Activated CD4-positive, alpha-beta T cell treated with anti-CD3 and anti-CD28 coated beads, Interleukin-2, Interleukin-4, amounts not matched to agents 100 ng/mL and 50 ng/mL, durations not matched to agents 16 hours and 8 hours (primary cell): ENCODE results near the gene SRPK2.
"Not testable (repeated sequence)": the region's sequence is repeated elsewhere in the genome, so short reads cannot be mapped to it uniquely, and the experiment has no call there.

Experiments
- DNase-seq: peaks from one replicate; pipeline ENCODE4 v3.0.0-alpha.2; 2020; ENCODE audit warnings: low spot score

SRPK2 gene

DNA sequence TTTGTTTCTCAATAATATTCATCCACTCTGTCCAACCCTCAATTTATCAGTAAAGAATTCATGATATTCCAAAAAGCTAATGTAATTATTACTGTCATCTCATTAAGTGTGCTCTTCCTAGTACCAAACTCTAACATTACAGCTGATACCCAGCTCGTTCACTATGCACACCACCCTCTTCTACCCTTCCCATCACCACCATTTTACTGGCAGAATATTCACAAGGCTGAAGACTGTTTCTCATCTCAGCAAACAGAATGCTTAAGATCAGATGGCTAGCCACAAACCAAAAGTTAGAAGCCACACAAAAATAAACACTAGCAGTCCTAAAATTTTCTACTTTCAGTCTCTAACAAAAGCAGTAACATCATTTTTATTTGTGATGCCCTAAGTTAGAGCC is 121.5 kb downstream of the SRPK2 start:
- DNase-seq, result no peak

- no peak for DNase-seq
Observed at GRCh38 chr7:105264707-105265106, 124.0 kb downstream of the SRPK2 start.

DNA sequence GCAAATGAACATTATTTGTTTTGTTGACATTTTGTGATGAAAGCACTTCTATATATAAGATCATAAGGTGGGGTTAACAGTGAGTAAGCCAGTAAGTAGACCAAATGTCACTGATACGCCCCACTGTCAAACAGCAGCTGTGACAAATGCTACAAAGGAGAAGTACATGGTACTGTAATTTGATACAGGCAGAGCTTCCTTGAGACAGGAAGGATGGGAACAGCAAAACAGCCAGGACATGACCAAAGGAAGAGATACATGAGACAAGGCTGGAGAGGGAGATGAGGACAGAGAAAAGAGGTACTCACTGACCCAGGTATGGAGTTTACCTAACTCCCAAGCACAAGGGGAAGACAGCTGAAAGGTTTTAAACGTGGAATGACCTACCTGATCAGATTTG is 127.0 kb downstream of the SRPK2 start:
- no peak for DNase-seq

- DNase-seq, result not testable (repeated sequence)
Observed at GRCh38 chr7:105260201-105260871, 128.4 kb downstream of the SRPK2 start.

GRCh38 chr7:105258919-105259318 is 129.8 kb downstream of the SRPK2 start:
- DNase-seq, result not testable (repeated sequence)

DNA sequence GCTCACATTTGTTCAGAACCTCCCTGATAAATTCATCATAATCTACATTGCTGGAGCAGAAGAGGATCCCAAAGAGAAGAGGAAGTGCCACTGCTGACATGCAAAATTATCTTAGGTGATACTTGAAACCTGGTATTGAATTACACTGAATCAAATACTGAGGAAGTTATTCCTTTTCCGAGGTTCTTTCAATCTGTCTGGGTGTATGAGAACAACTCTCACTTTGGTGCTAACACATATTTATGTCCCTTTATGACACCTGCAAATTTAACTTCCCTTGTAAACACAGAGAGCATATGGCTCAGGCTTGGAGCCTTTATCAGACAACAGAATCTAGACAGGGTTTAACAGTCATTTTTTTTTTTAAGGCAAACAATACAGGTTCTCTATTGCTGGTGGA is 131.4 kb downstream of the SRPK2 start:
- DNase-seq, result no peak

GRCh38 chr7:105256761-105257231 is 131.9 kb downstream of the SRPK2 start:
- DNase-seq, result no peak

GRCh38 chr7:105250706-105251105 is 138.0 kb downstream of the SRPK2 start:
- DNase-seq, result no peak

- DNase-seq, result no peak
Observed at GRCh38 chr7:105250239-105250638, 138.5 kb downstream of the SRPK2 start.

DNA sequence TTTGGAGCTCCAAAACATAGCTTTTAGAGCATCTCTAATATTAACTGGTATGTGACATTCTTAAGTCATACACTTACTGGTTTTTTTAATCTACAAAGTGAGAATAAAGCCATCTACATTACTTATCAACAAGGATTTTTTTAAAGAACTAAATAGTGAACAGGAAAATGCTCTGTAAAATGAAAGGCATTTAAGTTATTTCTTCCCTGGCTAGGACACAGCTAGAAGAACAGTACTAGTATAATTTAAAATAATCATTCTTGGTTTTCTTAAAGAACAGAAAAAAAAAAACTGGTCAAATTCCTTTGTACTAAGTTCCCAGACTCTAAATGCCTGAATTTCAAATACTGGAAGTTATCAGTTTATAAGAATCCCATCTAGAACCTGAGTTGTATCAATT is 139.5 kb downstream of the SRPK2 start:
- DNase-seq, result no peak

DNA sequence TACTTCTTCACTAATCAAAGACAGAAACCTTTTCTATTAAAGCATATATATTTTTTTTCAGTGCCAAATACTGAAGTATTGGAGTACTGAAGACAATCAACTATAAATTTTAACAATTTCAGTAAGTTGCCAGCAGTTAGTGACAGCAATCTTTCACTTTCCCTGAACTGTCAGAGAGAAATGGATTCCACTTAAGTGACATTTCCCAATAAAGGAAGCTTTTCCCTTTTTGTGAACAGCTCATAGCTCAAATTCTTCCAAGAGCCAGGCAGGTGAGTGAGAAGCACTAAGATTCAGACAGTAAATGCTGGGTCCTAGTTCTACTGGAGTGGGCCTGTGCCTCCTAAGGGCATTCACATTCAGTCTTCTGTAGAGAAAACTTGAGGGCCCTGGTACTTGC is 142.0 kb downstream of the SRPK2 start:
- no peak for DNase-seq

DNA sequence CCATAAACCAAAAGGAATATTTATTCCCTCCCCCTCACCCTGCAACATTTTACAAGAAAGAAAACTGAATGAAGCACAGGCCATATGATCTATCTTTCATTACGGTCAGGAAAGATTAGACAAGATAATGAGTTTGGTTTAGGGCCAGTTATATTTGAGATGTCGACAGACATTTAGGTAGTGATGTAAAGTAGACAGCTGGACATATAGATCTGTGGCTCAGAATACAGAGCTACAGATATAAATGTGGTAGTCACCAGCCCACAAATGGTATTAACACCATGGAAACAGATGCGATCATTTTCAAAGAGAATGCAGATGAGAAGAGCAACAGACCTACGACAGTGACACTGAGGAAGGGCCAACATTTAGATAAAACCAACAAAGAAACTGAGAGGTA is 142.5 kb downstream of the SRPK2 start:
- no peak for DNase-seq

DNA sequence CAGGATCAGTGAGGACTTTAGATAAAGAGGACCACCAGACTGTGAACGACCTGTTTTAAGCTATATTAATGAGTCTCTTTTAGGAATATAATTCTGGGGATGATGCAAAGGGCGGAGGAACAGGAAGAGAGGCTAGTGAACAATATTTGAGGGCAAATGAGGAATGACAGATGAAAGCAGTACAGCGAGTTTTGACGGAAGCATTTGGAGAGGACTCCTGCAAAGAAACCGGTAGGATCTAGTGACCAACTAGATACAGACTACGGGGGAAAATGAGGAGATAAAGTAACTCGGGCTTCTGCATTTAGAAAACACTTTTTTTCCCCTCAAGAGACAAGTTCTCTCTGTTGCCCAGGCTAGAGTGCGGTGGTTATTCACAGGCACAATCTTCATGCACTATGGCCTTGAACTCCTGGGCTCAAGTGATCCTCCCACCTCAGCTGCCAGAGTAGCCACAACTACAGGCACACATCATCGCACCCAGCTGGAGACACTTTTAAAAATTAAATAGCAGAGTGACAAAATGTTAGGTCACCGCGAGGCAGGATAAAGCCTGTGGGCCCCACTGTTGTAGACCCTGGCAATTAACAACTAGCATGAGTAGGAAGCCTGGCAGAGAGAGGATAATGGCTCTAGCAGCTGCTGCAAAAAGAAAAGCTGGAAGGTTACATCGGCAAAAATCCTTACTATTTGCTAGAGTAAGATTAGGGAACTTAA is 143.2 kb downstream of the SRPK2 start:
- no peak for DNase-seq

- no peak for DNase-seq
Observed at GRCh38 chr7:105244594-105244993, 144.1 kb downstream of the SRPK2 start.

DNA sequence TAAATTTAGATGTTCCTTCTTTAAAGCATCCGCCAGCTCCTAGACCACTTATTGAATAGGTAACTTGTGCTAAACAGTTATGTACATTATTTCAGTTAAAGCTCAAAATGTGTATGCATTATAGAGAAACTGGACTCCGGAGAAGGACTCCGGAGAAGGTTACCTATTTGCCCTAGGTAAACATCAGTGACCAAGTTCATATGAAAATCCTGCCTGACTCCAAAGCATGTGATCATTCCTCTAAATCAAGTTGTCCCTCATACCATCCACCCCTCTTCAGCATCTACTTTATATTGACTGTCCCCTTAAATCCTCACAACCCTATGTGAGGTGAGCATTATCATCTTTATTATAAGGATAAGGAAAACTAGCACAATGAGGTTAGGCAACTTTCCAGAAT is 147.5 kb downstream of the SRPK2 start:
- DNase-seq, result no peak

DNA sequence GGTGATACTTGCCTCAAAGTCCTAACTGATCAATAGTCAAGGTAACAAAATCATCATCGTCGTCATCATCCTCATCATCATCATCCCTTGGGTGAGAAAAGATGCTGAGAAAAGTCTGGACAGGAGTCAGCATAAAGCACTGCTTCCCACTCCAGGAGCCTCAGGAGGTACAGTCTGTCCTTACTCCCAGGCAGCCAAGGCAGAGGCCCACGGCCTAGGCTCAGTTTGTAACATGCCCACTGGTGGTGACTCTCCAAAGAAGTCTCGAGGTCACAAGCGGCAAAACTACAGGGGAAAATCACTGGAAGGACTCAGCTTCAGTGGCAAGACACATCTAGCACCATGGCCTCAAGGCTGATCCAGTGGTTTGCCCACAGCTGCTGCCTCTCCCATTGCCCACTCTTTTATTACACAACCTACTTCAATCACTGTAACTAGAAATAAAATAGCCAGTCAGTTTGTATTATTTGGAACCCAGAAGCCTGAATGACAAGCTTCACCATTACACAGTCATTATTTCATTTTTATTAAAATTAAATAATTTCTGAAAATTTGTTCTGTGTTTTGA is 150.4 kb downstream of the SRPK2 start:
- DNase-seq, result no peak

GRCh38 chr7:105234886-105235285 is 153.8 kb downstream of the SRPK2 start:
- DNase-seq, result no peak

DNA sequence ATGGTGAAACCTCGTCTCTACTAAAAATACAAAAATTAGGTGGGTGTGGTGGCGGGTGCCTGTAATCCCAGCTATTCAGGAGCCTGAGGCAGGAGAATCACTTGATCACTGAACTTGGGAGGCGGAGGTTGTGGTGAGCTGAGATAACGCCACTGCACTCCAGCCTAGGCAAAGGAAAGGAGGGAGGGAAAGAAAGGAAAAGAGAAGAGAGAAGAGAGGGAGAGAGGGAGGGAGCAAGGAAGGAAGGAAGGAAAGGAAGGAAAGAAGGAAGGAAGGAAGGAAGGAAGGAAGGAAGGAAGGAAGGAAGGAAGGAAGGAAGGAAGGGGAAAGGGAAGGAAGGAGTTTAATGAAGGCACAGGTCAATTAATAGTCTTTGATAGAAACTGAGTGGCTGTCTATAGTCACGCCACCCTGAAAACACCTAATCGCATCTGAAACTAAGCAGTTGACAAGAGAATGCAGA is 155.9 kb downstream of the SRPK2 start:
- DNase-seq, result not testable (repeated sequence)

DNA sequence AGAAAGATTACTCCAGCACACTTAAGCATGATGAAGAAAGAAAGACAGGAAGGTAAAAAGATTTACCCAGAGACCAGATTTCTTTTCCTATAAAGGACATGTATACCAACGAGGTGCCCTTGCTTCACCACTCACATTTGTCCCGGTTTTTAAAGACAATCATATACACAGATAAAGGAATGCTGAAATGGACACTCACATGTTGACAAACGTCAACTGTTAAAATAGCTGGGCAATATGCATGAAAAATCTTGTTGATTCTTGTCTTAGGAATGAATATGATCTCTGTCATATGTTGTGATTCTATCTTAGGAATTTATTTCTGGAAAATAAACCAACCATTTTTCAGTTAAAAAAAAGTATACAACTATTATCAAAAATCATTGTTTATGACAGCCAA is 158.2 kb downstream of the SRPK2 start:
- DNase-seq, result no peak

GRCh38 chr7:105229641-105230040 is 159.1 kb downstream of the SRPK2 start:
- DNase-seq, result no peak

- DNase-seq, result no peak
Observed at GRCh38 chr7:105228555-105228954, 160.2 kb downstream of the SRPK2 start.

DNA sequence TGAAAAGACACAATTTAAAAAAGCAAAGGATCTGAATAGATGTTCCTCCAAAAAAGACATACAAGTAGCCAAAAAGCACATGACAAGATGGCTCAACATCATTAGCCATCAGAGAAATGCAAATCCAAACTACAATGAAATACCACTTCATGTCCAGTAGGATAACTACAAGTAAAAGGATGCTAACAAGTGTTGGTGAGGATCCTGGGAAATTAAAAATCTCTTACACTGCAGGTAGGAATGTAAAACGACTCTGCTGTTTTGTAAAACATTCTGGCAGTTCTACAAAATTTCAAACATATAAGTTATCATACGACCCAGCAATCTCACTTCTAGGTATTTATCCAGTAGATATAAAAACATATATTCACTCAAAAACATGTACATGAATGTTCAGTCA is 161.3 kb downstream of the SRPK2 start:
- no peak for DNase-seq
